Chondrocyte (in vitro differentiated cells): Measurements from ENCODE around the gene ECT2. TPM values are rescaled to one million over a fixed set of nuclear protein-coding genes. Genes with fewer than 3 reads are reported as not detected.

Experiments
- DNase-seq: peaks from one replicate; pipeline ENCODE4 v3.0.0; 2021; ENCODE audit warnings: mixed read lengths, low spot score
- H3K27ac Mint-ChIP-seq: one replicate; pipeline ENCODE4 v1.8.0; 2021; ENCODE audit warnings: mild to moderate bottlenecking, moderate library complexity, mixed read lengths; ENCODE audit not compliant: unreplicated experiment
- H3K27me3 Mint-ChIP-seq: 2 replicates; pipeline ENCODE4 v1.8.0; 2021; ENCODE audit warnings: low read depth, mixed read lengths
- H3K36me3 Mint-ChIP-seq: 2 replicates; pipeline ENCODE4 v1.8.0; 2021; ENCODE audit warnings: low read depth, mixed read lengths
- H3K4me1 Mint-ChIP-seq: 2 replicates; pipeline ENCODE4 v1.8.0; 2021; ENCODE audit warnings: low read depth, mild to moderate bottlenecking, mixed read lengths
- H3K4me3 Mint-ChIP-seq: one replicate; pipeline ENCODE4 v1.8.0; 2021; ENCODE audit warnings: mild to moderate bottlenecking, moderate library complexity, mixed read lengths; ENCODE audit not compliant: unreplicated experiment
- H3K9me3 Mint-ChIP-seq: 2 replicates; pipeline ENCODE4 v1.8.0; 2021; ENCODE audit warnings: low read depth, mixed read lengths
- total RNA-seq: library from RNA; stranded (reverse); gene quantifications from 3 replicates; pipeline ENCODE4 v1.2.1, GENCODE V29; 2021
- TF ChIP-seq, protein P1 (sequence below): fragments of 200-600 bp; sonication (generic); IDR thresholded peaks from 2 replicates; pipeline ENCODE4 v1.5.0; 2021; ENCODE audit warnings: antibody characterized with exemption, mild to moderate bottlenecking, moderate library complexity

Gene ECT2
- total RNA-seq, 1 donor from 2014 or later, result 17.2 TPM

- Mint-ChIP-seq H3K4me1 (no peaks in the 10 kb centered on the region), H3K36me3 (peaks cover 4% of the 10 kb centered on the region), H3K27ac (no peak overlapping the region), H3K9me3 (no peaks in the 10 kb centered on the region), H3K27me3 (no peaks in the 10 kb centered on the region), H3K4me3 (no peak overlapping the region)
- TF ChIP-seq, protein P1, sequence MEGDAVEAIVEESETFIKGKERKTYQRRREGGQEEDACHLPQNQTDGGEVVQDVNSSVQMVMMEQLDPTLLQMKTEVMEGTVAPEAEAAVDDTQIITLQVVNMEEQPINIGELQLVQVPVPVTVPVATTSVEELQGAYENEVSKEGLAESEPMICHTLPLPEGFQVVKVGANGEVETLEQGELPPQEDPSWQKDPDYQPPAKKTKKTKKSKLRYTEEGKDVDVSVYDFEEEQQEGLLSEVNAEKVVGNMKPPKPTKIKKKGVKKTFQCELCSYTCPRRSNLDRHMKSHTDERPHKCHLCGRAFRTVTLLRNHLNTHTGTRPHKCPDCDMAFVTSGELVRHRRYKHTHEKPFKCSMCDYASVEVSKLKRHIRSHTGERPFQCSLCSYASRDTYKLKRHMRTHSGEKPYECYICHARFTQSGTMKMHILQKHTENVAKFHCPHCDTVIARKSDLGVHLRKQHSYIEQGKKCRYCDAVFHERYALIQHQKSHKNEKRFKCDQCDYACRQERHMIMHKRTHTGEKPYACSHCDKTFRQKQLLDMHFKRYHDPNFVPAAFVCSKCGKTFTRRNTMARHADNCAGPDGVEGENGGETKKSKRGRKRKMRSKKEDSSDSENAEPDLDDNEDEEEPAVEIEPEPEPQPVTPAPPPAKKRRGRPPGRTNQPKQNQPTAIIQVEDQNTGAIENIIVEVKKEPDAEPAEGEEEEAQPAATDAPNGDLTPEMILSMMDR, result no peak
- no peak for DNase-seq
Observed at GRCh38 chr3:172811099-172811498, 60.6 kb downstream of the ECT2 start.

DNA sequence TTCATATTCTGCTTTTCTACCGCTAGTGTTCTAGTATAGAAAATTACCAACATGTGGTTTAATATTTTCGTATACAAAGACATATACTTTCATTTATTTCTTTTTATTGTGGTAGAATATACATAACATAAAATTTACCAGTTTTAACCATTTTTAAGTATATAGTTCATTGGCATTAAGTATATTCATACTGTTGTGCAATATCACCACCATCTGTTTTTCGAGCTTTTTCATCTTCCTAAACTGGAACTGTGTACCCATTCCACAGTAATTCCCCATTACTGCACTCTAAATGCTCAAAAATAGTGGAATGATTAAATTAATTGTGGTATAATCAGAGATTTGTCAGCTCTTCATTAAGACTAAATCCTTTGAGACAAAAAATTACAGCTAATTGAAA, 62.9 kb downstream of the ECT2 start:
- H3K4me3 Mint-ChIP-seq, result no peak overlapping the region
- TF ChIP-seq, protein P1, result no peak
- DNase-seq, result no peak
- no peaks in the 10 kb centered on the region for H3K9me3 Mint-ChIP-seq
- peaks cover 4% of the 10 kb centered on the region for H3K36me3 Mint-ChIP-seq
- no peak overlapping the region for H3K27ac Mint-ChIP-seq
- H3K4me1 Mint-ChIP-seq, result no peaks in the 10 kb centered on the region
- no peaks in the 10 kb centered on the region for H3K27me3 Mint-ChIP-seq

- H3K27ac Mint-ChIP-seq, result no peak overlapping the region
- H3K27me3 Mint-ChIP-seq, result no peaks in the 10 kb centered on the region
- TF ChIP-seq, protein P1, result no peak
- peaks cover 4% of the 10 kb centered on the region for H3K36me3 Mint-ChIP-seq
- DNase-seq, result no peak
- no peak overlapping the region for H3K4me3 Mint-ChIP-seq
- no peaks in the 10 kb centered on the region for H3K9me3 Mint-ChIP-seq
- H3K4me1 Mint-ChIP-seq, result no peaks in the 10 kb centered on the region
Observed at GRCh38 chr3:172814738-172815137, 64.2 kb downstream of the ECT2 start.

DNA sequence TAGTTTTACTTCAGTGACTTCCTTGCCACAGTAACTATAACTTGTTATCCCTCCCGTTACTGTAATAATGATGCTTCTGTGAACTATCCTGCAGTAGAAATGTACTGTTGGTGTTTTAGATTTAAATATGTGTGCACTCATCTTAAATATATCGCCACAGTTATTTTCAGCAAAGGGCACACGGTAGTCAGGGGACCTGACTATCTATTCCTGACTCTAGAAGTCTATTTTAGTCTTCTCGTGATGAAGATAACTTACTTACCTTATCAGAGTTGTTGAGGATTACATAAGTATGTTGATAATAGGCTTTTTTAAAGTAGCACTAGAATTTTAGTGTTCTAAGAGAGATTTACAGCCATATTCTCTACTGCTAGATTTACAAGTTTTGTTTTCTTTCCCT, 65.3 kb downstream of the ECT2 start:
- Mint-ChIP-seq H3K9me3 (peaks cover 2% of the 10 kb centered on the region), H3K36me3 (peaks cover 5% of the 10 kb centered on the region), H3K27ac (no peak overlapping the region), H3K4me3 (no peak overlapping the region), H3K27me3 (no peaks in the 10 kb centered on the region), H3K4me1 (no peaks in the 10 kb centered on the region)
- no peak for DNase-seq
- TF ChIP-seq, protein P1, result no peak

DNA sequence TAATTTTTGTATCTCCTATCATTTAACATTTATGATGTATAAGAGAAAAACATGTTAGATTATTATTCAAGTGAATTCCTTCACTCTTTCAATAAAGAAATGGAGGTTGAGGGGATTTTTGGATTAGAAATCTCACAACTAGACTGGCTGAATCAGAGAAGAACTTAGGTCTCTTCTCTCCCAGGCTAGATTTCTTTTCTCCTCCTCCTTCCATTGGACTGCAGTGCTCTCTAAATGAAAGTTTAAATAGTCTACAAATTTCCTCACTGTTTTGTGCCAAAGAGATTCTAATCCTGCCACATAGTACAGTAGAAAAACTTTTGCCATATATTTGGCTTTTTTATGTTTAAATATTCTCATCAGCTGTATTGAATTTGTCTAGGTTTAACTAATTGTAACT, 65.8 kb downstream of the ECT2 start:
- no peak overlapping the region for H3K4me3 Mint-ChIP-seq
- peaks cover 5% of the 10 kb centered on the region for H3K36me3 Mint-ChIP-seq
- H3K27ac Mint-ChIP-seq, result no peak overlapping the region
- no peaks in the 10 kb centered on the region for H3K27me3 Mint-ChIP-seq
- peaks cover 2% of the 10 kb centered on the region for H3K9me3 Mint-ChIP-seq
- H3K4me1 Mint-ChIP-seq, result no peaks in the 10 kb centered on the region
- TF ChIP-seq, protein P1, result no peak
- no peak for DNase-seq
